DMS153 treated with DMSO at 0.1 percent for 48 hours (cell line): ENCODE results near the gene BRSK2.
"Not testable (repeated sequence)": the region's sequence is repeated elsewhere in the genome, so short reads cannot be mapped to it uniquely, and the experiment has no call there.

ENCODE experiments used
- DNase-seq: peaks from one replicate; lab custom pipeline; 2025; ENCODE audit not compliant: unreplicated experiment; lab: John Stamatoyannopoulos, UW

BRSK2 gene

DNA sequence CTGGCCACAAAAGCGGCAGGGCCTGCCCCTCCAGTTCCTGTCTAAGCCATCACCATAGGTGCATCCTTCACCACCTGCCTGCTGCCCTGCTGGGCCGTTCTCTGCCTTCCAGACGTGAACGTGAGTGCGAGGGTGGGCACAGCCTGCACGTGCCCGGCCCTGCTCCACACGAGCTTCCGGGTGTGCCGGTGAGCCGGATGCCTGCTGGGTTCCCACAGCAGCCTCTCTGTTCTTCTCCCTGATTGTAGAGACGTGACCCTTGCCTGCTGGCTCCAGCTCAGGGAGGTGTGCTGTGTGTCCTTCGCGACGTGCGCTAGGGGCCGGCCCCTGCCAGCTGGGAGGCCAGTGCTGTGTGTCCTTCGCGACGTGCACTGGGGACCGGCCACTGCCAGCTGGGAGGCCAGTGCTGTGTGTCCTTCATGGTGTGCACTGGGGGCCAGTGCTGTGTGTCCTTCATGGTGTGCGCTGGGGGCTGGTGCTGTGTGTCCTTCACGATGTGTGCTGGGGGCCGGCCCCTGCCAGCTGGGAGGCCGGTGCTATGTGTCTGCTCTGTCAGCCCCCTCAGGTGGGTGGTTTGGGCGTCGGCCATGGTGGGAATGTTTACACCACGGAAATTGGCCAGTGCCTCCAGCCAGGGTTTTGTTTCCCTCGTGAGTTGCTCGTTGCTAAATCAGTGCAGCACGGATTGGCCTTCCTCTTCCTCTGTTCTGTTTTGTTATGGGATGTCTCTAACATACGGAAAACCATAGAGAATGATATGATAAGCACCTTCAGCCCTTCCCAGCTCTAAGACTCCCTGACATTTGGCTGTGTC, 35.4 kb upstream of the BRSK2 start:
- no peak for DNase-seq

DNA sequence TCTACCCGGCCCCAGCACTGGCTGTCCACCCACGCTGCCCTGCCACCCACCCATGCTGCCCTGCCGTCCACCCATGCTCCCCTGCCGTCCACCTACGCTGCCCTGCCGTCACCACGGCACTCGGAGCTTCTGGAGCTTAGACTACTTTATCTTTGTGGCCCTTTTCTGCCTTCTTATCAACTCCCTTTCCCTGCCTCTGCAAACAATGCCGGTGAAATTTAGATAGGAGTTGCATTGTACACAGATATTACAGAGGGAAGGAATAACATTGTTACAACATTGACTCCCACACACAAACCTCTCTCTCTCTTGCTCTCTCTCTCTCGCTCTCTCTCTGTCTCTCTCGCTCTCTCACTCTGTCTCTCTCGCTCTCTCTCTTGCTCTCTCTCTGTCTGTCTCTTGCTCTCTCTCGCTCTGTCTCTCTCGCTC, 33.7 kb upstream of the BRSK2 start:
- DNase-seq = no peak

DNA sequence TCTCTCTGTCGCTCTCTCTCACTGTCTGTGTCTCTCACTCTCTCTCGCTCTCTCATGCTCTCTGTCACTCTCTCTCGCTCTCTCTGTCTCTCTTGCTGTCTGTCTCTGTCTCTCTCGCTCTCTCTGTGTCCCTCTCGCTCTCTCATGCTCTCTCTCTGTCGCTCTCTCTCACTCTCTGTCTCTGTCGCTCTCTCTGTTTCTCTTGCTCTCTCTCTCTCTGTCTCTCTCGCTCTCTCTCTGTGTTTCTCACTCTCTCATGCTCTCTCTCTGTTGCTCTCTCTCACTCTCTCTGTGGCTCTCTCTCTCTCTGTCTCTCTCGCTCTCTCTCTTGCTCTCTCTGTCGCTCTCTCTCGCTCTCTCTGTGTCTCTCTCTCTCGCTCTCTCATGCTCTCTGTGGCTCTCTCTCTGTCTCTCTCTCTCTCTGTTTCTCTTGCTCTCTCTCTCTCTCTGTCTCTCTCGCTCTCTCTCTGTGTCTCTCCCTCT, 33.2 kb upstream of the BRSK2 start:
- DNase-seq = no peak

DNA sequence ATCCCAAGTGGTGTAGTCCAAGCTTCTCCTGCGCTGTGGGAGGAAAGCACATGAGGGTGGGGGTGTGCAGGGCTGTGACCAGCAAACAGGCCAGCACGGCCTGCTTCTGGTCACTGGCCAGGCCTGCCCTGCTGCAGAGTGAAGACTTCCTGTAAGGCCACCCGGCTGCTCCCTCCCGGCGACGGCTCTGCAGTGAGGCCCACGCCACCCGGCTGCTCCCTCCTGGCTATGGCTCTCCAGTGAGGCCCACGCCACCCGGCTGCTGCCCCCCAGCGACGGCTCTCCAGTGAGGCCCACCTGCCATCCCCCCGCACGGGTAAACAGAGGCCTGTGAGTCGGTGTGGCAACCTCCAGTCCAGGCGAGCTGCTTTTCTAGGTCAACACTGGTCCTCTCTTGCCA, 31.4 kb upstream of the BRSK2 start:
- DNase-seq = no peak

DNA sequence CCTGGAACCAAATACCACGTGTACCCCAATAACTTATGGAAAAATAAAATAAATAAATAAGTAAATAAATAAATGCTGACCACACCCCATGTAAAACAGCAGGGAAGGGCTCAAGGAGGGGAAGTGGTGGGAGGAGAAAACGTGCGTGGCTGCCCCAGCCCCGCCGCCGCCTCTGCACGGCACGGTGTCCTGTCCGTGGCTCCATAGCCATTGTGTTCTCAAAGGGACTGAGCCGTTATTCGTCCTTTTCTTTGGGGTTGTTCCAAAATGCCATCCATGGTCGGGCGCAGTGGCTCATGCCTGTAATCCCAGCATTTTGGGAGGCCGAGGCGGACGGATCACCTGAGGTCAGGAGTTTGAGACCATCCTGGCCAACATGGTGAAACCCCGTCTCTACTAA, 30.8 kb upstream of the BRSK2 start:
- not testable (repeated sequence) for DNase-seq

DNA sequence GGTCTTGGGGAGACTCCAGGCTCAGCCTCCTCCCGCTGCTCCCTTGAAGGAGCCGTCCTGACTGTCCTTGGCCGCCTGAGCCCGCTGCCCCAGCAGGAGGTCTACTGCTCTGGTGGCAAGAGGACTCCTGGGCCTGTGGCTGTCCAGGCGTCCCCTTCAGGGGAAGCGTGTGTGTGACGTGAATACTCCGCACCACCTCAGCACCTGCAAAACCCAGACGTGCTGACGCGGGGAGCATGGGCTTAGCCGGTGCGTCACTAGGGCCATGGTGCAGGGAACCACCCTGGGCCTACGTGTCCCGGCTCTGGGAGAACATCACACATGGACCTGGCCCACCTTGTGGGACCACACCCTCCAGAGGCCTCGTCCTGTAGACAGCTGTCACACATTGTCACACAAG, 30.2 kb upstream of the BRSK2 start:
- no peak for DNase-seq

DNA sequence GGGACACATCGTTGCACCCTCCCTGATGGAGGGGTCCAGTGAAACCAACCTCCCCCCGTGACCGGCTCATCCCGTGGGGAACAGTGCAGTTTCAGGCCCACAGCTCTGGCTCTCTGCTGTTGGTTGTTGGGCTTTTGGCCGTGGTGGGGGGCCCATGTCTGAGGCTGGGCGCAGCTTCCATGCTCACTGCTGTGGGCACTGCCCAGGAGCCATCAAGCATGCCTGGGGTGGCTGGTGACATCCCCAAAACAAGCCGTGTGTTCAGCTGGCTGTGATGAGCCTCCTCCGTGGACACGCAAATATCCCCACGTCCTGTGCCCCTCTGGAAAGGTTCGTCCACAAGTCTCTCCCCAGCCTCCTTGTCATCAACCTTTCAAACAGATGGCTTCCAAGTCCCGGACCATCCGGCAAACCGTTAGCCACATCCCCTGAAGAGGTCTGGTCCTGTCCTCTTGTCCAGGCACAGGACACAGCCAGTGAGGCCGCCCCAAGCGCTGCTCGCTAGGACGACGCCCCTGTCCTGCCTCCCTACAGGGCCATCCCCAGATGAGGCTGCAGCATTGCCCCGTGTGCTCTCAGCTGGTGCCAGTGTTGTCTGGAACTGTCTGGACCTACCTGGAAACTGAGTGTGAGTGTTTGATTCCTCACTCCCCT, 29.4 kb upstream of the BRSK2 start:
- no peak for DNase-seq

DNA sequence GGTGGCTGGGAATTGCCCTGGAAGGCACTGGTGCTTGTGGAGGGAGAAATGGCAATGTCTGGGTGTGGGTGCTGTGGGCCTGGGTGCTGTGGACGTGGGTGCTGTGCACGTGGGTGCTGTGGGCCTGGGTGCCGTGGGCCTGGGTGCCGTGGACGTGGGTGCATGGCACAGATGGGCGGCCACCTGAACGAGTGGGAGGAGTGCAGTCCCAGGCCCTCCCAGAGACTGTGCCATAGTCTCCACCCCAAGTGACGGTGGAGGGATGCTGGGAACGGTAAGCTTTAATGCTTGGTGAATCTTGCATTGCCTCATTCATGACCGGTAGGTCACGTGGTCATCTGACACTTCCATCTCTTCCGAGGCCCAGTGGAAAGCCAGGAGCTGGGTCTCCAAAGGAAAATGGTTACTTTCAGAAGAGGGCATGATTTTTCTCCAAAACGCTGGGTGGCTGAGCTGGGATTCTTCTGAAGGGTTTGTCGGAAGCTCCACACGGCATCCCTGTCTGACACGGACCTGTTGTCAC, 28.8 kb upstream of the BRSK2 start:
- no peak for DNase-seq

DNA sequence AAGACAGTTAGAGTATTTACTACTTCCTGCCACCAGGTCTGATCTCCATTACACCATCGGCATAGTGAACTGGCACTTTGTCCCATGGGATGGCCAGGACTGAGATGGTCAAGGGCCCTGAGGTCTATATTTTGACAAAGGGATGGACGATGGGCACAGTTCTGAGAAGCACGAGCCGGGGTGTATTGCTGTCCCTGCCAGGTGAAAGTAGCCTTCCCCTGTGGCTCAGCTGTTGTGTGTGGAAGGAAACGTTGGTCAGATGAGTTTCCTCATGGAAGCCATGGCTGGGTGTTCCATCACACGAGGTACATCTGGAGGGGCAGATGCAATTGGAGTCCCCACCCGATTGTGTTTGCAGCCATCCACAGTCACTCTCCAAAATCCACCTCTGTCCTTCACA, 27.9 kb upstream of the BRSK2 start:
- no peak for DNase-seq

DNA sequence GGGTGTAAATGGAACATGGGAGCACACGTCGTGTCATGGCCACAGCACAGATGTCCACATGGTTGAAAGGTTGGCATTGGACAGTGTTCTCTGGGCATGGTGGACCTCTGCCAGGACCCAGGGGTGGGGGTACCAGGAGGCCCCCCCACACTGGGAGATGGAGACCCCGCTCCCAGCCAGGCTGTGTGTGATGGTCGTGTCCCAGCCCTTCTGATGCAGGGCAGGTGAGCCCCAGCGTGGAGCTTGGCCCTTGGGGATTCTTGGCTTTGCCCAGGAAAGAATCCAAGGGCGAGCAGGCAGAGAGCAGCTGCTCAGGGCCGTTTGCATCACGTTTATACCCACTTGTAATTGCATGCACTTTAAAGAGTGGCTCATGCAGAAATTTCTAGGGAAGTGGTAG, 22.0 kb upstream of the BRSK2 start:
- no peak for DNase-seq

DNA sequence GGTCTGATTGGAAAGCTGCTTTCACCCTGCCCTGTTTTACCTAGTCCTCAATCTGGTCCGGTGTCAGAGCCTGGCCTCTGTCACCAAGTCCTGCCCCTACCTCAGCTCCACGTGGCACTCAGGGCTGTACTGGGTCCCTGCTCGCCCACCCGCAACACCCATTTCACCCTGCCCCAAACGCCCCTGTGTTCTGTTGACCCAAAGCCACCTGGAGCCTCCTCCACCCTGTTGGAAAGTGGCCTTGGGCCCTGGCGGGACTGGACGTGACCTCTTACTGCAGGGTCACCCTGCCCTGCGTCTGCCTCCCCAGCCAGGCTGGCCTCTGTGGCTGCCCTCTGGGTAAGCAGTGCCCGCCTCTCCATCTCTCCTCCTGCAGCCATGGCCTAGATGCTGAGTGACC, 21.5 kb upstream of the BRSK2 start:
- DNase-seq = no peak

DNA sequence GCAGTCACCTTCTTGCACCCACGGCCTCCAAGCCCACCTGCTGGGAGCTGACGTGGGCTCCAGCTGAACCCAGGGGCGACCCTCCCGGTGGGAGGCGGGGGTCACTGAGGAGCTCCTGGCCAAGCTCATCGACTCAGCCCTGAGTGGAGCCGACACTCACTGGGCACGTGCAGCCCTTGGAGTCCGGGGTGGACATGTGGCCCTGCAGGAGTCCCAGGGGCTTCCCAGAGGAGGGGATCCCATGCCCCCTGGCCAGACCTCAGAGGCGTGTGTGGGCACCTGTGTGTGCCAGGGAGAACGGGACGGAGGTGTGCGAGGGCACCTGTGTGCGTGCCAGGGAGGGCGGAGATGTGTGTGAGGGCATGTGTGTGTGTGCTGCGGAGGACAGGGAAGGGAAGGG, 20.8 kb upstream of the BRSK2 start:
- no peak for DNase-seq

DNA sequence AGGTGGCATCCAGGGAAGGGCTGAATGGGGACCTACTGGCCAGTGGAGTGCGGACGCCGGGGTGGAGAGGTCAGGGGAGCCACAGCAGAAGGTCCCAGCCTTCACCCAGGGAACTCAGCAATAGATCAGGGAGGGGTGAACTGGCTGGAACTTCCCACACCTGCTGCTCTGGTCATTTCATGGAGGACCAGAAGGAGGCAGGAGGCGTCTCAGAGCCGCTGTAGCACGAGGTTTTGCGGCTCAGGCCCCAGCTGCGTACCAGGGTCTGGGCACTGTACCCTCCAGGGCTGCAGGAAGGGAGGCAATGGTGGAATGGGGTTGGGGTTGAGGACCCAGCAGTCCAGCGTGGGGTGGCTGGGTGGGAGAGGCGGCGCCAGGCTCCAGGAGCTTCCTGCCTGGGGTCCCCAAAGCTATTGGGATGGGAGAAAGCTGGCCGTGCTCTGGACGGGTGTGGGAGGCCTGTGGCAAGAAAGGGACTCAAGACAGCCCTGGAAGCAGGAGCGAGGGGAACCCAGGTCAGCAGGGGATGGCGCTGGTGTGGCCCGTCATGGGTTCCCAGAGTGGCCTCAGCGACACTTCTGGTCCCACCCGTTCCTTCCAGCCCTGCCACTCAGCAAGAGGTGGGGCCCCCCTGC, 20.2 kb upstream of the BRSK2 start:
- no peak for DNase-seq

DNA sequence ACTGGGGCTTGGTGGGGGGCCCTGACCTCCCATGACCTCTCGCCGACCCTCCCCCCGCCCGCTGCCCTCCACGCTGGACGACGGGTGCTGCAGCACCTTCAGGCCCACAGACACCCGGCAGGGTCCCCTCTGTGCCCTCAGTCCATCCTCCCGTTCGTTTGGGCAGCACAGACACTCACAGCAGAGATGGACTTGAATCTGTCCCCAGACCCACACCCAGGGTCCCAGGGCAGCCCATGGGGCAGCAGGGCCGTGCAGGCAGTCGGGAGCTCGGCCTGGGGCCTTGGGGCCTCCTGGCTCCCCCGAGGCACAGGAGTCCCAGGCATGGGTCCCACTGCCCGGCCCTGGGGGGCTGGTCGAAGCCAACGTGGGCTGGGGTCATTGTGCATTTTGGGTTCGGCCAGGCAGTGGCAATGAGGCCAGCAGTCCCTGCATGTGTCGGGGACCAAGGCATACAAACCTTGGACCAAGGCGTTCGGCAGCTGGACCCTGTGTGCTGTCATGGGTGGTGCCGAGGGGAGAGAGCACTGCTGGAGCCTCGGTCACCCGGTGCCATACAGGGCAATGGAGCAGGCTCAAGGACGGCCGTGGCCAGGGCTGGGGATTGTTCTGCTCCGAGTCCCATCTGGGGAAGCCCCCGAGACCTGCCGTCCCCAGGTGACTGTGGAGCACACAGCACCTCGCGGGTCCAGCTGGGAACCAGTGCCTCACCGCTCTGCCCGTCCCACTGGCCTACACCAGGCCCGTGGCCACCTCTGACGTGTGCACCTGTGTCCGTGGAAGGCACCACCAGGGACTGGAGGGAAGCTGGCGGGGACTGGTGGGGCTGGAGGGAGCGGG, 19.3 kb upstream of the BRSK2 start:
- no peak for DNase-seq

DNA sequence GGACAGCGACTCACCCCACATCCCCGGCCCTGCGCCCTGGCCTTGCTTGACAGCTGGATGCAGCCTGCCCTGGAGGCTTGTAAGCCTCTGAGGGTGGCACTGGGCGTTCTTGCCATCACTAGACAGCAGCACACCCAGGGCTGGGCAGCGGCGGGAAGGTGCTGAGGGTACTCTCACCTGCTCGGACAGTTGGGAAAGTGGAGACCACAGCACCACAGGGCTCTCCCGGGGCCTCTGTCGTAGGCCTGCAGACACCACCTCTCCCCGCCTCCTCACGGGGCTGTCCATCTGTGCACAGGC, 18.8 kb upstream of the BRSK2 start:
- DNase-seq = no peak

DNA sequence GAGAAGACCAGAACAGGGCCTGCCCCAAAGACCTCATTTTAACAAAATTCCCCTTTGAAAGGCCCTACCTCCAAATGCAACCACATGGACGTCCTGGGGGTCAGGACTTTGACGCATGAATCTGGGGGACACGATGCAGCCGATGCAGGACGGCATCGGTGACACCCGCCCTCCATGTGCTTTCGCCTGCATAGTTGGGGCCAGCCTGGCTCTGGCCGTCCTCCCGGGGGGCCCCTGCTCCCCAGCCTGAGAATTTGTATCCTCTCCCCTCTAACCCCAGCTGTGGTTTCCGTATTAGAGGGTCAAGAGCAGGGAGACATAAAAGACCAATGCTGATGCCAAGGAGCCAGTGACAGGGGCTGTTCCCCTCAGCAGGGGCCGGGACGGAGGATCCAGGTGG, 18.4 kb upstream of the BRSK2 start:
- no peak for DNase-seq

DNA sequence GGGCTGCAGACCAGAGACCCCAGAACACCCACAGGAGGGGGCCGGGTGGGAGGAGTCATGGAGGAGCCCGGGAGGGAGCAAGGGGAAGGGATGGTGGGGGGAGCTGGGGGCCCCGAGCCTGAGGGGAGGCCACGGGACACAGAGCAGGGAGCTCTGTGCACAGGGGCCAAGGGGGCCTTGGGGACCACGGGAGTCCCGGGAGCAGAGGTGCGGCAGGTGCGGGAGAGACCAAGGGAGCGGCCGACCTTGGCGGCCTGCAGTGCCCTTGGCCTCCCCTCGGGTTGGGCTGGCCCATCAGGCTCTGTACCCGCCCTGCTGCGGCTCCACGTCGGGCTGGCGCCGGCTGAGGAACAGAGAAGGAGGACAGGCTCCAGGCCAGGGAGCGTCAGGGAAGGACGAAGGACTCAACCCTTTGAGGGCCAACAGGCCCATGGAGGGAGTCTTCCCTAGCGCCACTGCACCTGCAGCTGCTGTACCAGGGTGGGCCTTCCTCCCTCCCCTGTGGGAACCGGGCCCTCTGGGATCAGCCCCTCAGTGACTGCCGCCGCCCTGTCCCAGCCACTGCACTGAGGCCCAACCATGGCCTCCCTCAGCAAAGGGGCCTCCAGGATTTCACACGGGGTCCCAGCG, 17.8 kb upstream of the BRSK2 start:
- no peak for DNase-seq

DNA sequence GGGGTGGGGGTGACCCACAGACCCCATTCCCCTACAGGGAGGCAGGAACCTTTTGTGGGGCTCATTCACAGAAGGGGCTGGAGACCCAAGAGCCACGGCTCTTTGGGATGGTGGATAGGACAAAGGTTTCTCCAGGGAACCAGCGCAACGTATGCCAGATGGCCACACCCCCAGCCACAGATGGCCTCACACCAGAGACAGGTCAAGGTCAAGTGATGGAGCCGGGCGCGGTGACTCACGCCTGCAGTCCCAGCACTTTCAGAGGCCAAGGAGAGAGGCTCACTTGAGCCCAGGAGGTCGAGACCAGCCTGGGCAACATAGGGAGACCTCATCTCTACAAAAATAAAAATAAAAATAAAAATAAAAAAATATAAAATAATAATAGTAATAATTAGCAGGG, 17.1 kb upstream of the BRSK2 start:
- DNase-seq = no peak

DNA sequence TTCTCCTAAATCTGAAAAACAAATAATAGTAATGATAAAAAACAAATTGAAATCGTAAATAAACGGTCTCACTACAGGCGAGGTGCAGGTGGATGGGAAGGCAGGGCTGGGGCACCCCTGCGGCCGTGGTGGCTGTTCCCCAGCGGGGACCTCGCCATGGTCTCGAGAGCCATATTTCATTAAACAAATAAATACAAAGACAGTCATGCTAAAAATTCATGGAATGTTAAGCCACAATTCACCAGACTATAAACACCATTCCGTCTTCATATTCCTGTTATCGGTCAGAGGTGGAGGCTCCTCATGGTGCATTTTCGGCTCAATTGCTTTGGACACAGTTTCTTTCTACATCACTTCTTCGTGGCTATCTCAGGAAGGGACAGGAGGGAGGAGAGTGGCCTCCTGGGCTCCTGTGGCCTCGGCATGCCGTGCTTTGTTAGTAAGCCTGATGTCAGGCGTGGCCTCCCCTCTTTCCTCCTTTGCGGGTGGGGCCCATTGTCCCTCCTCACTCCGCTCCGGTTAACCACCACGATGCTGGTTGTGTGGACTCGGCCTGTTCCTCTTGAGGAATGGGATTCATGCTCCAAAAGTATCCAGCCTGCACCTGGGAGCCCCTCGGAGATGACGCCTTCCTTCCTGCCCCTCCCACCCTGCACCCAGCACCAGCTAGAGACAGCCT, 16.1 kb upstream of the BRSK2 start:
- no peak for DNase-seq
